Measurements from ENCODE around the gene AUTS2. TPM values are rescaled to one million over a fixed set of nuclear protein-coding genes. Genes with fewer than 3 reads are reported as not detected.

The AUTS2 gene
- total and polyA plus RNA-seq, 2 of the 8 experiments (the other 6 are each of a cell fraction or from before 2014, with no cell fraction given), result 25.9 to 101 TPM

DNA sequence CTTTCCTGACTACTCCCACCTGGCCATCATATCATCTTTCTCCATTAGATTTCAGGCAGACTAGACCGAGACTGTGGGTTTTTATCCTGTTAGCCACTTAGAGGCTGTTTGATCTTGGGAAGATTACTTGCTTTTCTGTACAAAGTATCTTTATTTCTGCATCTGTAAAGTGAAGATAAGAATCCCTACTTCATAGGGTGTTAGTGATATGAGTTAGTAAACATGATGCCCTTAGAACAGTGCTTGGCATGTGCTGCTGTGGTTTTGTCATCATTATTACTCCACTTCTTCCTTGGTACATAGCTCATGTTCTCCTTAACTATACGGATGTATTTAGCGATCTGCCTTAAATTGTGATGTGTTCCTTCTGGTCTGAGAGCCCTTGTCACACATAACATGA lies 165.2 kb downstream of the AUTS2 start (continued):
- TF ChIP-seq, protein P1, sequence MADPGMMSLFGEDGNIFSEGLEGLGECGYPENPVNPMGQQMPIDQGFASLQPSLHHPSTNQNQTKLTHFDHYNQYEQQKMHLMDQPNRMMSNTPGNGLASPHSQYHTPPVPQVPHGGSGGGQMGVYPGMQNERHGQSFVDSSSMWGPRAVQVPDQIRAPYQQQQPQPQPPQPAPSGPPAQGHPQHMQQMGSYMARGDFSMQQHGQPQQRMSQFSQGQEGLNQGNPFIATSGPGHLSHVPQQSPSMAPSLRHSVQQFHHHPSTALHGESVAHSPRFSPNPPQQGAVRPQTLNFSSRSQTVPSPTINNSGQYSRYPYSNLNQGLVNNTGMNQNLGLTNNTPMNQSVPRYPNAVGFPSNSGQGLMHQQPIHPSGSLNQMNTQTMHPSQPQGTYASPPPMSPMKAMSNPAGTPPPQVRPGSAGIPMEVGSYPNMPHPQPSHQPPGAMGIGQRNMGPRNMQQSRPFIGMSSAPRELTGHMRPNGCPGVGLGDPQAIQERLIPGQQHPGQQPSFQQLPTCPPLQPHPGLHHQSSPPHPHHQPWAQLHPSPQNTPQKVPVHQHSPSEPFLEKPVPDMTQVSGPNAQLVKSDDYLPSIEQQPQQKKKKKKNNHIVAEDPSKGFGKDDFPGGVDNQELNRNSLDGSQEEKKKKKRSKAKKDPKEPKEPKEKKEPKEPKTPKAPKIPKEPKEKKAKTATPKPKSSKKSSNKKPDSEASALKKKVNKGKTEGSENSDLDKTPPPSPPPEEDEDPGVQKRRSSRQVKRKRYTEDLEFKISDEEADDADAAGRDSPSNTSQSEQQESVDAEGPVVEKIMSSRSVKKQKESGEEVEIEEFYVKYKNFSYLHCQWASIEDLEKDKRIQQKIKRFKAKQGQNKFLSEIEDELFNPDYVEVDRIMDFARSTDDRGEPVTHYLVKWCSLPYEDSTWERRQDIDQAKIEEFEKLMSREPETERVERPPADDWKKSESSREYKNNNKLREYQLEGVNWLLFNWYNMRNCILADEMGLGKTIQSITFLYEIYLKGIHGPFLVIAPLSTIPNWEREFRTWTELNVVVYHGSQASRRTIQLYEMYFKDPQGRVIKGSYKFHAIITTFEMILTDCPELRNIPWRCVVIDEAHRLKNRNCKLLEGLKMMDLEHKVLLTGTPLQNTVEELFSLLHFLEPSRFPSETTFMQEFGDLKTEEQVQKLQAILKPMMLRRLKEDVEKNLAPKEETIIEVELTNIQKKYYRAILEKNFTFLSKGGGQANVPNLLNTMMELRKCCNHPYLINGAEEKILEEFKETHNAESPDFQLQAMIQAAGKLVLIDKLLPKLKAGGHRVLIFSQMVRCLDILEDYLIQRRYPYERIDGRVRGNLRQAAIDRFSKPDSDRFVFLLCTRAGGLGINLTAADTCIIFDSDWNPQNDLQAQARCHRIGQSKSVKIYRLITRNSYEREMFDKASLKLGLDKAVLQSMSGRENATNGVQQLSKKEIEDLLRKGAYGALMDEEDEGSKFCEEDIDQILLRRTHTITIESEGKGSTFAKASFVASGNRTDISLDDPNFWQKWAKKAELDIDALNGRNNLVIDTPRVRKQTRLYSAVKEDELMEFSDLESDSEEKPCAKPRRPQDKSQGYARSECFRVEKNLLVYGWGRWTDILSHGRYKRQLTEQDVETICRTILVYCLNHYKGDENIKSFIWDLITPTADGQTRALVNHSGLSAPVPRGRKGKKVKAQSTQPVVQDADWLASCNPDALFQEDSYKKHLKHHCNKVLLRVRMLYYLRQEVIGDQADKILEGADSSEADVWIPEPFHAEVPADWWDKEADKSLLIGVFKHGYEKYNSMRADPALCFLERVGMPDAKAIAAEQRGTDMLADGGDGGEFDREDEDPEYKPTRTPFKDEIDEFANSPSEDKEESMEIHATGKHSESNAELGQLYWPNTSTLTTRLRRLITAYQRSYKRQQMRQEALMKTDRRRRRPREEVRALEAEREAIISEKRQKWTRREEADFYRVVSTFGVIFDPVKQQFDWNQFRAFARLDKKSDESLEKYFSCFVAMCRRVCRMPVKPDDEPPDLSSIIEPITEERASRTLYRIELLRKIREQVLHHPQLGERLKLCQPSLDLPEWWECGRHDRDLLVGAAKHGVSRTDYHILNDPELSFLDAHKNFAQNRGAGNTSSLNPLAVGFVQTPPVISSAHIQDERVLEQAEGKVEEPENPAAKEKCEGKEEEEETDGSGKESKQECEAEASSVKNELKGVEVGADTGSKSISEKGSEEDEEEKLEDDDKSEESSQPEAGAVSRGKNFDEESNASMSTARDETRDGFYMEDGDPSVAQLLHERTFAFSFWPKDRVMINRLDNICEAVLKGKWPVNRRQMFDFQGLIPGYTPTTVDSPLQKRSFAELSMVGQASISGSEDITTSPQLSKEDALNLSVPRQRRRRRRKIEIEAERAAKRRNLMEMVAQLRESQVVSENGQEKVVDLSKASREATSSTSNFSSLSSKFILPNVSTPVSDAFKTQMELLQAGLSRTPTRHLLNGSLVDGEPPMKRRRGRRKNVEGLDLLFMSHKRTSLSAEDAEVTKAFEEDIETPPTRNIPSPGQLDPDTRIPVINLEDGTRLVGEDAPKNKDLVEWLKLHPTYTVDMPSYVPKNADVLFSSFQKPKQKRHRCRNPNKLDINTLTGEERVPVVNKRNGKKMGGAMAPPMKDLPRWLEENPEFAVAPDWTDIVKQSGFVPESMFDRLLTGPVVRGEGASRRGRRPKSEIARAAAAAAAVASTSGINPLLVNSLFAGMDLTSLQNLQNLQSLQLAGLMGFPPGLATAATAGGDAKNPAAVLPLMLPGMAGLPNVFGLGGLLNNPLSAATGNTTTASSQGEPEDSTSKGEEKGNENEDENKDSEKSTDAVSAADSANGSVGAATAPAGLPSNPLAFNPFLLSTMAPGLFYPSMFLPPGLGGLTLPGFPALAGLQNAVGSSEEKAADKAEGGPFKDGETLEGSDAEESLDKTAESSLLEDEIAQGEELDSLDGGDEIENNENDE (IDR thresholded peaks at IDR 0.05; ENCODE audit: insufficient replicate concordance, low read length), result no peak
- TF ChIP-seq, protein P2, sequence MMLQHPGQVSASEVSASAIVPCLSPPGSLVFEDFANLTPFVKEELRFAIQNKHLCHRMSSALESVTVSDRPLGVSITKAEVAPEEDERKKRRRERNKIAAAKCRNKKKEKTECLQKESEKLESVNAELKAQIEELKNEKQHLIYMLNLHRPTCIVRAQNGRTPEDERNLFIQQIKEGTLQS (IDR thresholded peaks at IDR 0.05; ENCODE audit: insufficient read depth, low read depth, low read length), result no peak
- TF ChIP-seq YY1 (IDR thresholded peaks at IDR 0.05; ENCODE audit: low read depth, low read length) (no peak), SP4 (IDR thresholded peaks at IDR 0.05; ENCODE audit: low read length) (no peak), JUND (IDR thresholded peaks at IDR 0.05; ENCODE audit: low read length) (no peak), SP1 (IDR thresholded peaks at IDR 0.05; ENCODE audit: low read depth, low read length) (no peak), HDAC6 (IDR thresholded peaks at IDR 0.05; ENCODE audit: low read depth, low read length) (no peak), KDM5A (IDR thresholded peaks at IDR 0.05; ENCODE audit: low read length) (no peak), RNF2 (IDR thresholded peaks at IDR 0.05; ENCODE audit: borderline replicate concordance, low read depth, low read length, missing control alignments, poor library complexity, severe bottlenecking) (no peak)
- TF ChIP-seq, protein P3, sequence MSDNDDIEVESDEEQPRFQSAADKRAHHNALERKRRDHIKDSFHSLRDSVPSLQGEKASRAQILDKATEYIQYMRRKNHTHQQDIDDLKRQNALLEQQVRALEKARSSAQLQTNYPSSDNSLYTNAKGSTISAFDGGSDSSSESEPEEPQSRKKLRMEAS (IDR thresholded peaks at IDR 0.05), result no peak
